Measurements from ENCODE around the gene RTN1. TPM values are rescaled to one million over a fixed set of nuclear protein-coding genes. Genes with fewer than 3 reads are reported as not detected.

RTN1 gene, protein sequence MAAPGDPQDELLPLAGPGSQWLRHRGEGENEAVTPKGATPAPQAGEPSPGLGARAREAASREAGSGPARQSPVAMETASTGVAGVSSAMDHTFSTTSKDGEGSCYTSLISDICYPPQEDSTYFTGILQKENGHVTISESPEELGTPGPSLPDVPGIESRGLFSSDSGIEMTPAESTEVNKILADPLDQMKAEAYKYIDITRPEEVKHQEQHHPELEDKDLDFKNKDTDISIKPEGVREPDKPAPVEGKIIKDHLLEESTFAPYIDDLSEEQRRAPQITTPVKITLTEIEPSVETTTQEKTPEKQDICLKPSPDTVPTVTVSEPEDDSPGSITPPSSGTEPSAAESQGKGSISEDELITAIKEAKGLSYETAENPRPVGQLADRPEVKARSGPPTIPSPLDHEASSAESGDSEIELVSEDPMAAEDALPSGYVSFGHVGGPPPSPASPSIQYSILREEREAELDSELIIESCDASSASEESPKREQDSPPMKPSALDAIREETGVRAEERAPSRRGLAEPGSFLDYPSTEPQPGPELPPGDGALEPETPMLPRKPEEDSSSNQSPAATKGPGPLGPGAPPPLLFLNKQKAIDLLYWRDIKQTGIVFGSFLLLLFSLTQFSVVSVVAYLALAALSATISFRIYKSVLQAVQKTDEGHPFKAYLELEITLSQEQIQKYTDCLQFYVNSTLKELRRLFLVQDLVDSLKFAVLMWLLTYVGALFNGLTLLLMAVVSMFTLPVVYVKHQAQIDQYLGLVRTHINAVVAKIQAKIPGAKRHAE
- 1.5 and 2.9 TPM in 2 replicates for total RNA-seq

DNA sequence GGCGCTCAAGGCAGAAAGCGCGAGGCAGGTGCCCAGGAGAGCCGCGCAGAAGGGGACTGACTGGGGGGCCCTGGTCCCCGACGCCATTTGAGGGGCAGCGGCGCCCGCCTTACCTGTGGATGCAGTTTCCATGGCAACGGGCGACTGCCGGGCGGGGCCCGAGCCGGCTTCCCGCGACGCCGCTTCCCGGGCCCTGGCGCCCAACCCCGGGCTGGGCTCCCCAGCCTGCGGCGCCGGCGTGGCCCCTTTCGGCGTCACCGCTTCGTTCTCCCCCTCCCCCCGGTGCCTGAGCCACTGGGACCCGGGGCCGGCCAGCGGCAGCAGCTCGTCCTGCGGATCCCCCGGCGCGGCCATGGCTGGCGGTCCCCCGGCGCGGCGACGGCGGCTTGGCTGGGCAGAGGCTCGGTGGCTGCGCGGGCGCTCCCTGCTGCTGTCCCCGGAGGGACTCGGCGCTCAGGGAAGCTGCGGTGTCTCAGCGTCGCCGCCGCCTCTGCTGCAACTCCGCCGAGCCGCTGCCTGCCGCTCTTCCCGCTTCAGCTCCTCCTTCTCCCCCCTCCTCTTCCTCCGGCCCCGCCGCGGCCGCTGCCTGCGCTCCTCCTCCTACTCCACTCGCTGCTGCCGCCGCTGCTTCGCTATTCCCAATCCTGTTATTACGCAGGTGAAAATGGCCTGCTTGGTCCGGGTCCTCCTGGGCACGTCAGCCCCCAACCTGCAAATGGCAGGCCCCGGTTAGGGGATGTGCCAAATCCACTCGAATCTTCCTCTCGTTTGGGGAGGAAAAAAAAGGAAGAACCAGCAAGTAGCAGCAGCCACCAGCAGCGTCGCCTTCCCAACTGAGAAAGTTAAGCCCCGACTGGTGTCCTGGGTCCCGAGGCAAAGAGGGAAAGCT, at the start of gene RTN1:
Gene RTN1 (minus strand): TSS at position 500 of the 889 bp plus-strand sequence. CDS start 146 bp downstream, at position 354.

DNA sequence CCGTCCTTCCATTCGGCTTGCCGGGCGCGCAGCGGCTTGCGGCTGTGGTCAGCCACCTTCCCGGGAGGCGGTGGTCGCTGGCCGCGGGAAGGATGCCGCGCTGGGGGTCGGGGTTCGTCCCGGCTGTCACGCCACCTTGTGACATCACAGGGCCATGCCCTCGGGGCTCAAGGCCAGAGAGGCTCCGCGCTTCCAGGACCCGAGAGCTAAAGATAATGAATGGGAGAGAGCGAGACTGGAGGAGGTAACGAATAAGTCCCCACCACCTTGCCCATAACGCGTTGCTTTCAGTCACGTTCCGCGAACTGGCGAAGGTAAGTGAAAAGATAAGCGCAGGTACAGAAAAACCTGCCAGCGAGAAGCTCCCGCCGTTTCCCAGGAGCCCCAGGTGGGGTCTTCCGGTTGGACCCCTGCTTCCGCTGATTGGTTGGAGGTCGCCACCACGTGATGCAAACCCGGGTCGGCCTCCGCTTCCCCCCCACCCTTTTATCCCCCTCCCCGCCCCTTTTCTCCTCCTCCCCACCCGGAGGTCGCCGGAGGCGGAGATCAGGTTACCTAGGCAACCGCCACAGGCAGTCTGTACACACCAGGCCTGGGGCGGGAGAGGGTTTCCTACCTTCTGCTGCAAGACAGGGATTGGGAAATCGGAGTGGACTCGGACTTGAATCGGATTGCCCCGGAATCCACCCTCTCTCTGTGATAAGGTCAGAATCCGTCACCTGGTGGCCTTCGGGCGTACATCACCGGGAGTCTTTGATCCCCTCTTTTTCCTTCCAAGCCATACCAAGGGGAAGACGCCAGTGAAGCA, 49.2 kb upstream of the RTN1 start, which contains the start of gene LRRC9:
Gene LRRC9 (plus strand): TSS at position 575 of the 808 bp plus-strand sequence.

DNA sequence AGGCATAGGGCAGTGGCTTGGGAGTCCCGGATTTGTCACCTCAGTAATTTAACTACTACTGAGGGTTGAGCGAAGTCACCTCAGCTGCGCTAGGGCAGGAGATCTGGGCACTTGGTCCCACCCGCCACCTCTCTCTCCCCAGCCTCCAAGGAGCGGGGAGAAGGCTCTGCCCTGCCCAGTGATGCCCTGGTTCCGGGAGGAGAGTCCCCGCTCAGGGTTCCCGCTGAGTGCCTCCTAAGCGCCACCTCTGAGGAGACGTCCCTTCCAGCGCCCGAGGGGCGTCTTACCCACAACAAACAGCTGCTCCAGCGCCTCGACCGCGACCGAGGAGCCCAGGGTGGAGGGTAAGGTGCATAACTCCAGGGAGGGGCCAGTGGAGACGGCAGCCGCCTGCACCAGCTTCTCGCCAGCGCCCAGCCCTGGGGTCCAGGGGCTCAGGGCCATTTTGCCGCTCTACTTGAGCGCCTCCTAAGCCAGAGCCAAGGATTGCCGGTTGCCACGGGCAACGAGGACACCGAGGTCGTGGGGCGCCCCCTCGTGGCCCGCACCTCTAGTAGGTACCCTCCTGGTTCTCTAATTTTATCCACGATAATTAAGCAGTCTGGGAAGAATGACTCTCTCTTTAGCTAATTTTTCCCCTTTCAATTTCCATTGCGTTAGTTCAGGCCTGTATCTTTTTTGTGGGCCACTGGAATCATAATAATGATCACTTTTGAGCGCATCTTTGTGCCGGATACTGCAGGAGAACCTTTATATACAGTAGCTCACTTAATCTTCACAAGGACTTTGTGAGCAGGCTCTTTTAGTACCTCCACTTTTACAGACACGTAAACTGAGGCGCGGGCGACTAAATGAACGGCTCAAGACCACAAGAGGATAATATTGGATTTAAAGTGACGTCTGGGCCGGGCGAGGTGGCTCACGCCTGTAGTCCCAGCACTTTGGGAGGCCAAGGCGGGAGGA, 294.0 kb downstream of the RTN1 start, which contains the start of gene CCDC175:
Gene CCDC175 (minus strand): TSS at position 481 of the 963 bp plus-strand sequence. CDS start 37 bp downstream, at position 444.

Small RNA genes within 50 kb of the gene (small RNA-seq; reads per million reads assigned to genes)
- not detected for gene MIR5586

Other genes starting within 250 kb of the RTN1 start
- not detected in 2 replicates for gene LRRC9, start 49.4 kb upstream of the RTN1 start, total RNA-seq
- 94.4 and 149 TPM in 2 replicates for gene PCNX4, start 221.1 kb upstream of the RTN1 start, total RNA-seq